RPMI7951 (cell line): ENCODE results near the gene ADSL. TPM values are rescaled to one million over a fixed set of nuclear protein-coding genes. Genes with fewer than 3 reads are reported as not detected.

ENCODE experiments used
- DNase-seq: peaks from one replicate; pipeline ENCODE4 v3.0.0-alpha.2; 2012; ENCODE audit warnings: low read depth
- total RNA-seq: library from RNA; depleted of rRNA; stranded (reverse); fragments of >200 nt; shearing (Covaris generic); gene quantifications from 2 replicates; pipeline ENCODE4 v1.2.3, GENCODE V29; 2014

The ADSL gene
- total RNA-seq, 1 experiment from 2014 or later = 129 TPM

DNA sequence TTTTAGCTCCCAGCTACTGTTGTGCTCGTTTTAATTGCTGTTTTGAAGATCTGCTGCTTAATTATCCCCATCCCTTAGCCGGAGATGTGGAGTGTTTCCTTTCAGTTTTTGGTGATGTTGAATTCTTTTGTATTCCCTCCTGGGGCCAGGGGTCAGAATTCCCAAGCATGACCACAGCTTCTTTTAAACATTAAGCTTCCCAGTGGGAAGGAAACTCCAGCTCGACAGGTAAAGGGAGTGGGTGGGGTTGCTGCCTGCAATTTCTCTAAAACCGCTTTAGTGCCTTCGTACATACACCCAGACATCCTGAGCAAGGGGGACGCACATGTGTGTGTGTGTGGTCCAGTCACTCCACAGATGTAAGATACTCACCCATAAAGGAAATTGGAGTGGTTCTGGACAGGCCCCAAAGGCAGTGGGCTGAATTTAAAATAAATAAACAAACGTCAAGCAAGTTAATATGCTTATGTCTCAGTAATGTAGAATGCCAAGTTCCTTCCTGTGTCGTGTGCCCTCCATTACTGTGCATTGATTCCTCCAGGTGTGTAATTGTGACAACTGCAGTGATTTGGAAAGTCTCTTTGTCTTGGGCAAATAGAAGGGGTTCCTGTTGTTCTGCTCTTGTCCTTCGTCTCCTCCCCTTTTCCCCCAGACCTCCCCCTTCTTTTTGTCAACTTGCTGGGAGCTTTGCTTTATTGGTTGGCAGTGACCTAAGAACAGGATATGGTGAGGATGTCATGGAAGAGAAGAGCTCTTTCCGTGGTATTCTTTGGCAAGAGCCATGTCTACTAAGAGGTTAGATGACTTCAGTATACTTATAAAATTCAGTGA lies 19.2 kb upstream of the ADSL start:
- no peak for DNase-seq

DNA sequence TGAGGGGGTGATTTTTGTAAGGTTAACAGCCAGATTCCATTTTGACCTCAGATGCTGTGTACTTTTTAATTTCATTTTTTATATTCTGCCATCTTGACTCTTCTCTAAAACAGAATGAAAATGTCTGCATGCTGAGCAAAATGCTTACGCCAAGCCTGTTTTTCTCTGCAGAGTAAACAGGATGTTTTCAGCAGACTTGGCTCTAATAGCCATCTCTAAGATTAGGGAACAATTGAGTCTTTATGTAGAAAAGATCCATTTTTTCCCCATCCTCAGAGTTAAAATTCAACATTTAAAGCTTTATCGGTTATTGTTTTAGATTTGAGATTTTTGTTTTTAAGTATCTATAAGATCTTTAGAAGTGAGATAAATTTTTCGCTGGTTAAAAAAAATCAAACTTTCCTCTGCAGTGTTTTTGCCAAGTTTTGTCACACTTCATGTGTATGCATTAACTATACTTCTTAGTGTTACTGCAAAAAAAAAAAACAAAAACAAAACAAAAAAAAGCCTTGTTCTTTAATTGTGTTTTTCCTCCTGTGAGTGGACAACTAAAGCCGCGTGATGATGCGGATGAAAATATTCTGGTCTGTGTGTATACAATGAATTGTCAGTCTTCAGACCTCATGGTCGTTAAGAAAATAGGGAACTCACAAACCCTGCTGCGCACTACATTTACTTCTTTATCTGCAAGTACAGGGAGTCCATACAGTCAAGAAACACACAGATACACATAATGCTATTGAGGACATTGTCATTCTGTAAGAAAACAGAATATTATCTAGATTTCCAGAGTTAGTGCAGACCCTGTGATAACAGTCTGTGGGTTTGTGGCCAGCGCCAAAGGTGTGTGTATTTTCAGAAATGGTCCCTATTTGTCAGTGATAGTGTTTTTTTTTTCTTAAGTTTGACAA lies 17.5 kb upstream of the ADSL start:
- no peak for DNase-seq

DNA sequence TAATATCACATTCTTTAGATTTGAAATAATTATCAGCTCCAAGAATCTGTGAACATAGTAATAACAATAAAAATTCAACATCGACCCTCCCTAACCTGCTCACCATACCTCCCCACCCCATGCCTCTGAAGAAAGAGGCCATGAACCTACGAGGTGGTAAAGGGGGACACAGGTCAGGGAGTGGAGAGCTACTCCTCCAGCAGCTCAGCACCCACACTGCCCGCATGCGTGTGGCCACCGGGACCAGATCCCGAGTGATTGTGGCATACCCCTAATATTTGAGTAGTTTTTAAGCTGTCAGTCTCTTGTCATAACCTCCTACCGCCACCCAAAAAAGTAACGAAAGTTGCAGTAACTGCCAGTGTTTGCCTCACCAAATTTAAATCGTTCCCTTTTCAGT lies 16.8 kb upstream of the ADSL start:
- no peak for DNase-seq

DNA sequence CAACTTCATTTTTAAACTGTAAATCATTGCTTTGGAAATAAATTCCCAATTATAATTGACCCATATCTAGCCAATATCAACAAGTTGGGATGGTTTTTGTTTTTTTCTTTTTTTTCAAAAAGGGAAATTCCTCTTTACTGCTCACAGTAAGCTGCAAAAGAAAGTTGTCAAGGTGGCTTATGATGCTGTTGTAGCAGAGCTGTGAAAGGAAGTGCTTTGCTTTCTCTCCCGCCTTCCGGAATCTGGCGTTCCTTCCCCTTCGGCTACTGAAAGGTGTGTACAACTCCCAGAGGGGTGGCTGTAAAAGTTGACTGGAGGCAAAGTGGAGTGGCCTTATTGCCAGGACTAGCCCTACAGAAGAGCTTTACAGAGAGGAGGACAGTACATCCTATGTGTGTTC lies 16.2 kb upstream of the ADSL start:
- no peak for DNase-seq

- no peak for DNase-seq
Measured at GRCh38 chr22:40330615-40331014, 15.7 kb upstream of the ADSL start.

DNA sequence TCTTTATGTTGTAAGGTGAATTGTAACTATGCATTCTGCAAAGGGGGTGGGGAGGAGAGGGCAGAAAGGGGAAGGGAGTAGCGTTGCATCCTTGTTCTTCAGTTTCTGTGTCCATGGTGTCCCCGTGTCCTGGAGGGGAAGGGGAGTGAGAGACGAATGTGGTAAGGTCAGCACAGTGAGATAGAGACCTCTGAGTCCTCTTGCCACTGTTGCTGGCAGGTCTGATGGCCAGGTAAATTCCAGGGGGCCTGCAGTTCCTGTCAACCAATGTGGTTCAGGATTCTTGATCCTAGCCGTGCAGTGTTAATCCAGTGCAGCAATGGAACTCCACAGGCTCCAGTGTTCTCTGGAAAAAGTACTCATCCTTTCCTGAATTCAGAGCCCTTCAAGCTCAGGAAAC lies 14.6 kb upstream of the ADSL start:
- DNase-seq = no peak

DNA sequence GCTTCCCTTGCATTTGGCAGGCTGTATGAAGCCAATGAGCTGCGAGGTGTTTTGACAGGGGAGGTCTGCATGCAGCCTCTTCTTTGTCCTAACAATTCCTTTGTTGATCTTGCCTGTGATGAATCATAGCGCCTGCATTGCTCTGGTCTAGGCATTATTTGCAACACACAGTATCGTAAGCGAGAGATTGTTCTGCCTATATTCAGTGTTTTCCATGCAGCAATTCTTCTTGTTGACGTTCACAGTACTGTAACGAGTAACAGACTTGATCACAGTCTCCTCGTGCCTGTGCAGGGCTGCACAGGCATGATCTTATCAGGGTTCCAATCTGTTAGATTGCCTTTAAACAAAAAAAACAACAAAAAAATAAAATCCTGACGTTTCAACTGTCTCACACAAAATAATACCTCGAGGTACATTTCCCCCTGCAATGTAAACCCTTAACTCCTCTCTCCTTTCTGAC lies 13.9 kb upstream of the ADSL start:
- DNase-seq = no peak

DNA sequence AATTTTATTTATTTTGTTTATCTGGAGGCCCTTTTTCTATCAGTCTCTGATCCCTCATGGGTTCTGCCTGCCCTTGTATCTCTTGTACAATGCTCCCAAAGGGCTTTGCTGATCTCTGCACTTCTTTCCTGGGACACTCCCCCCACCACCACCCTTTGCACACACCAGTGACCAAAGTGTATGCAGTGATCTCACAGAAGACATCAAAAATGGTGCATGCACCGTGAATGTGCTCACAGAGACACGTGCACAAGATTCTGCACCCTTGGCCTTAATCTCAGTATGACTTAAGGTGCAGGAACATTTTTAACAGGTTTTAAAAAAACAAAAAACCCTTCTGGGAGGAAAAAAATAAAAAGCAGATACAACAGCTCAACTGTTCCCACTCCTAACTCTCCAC lies 12.2 kb upstream of the ADSL start:
- DNase-seq = no peak

DNA sequence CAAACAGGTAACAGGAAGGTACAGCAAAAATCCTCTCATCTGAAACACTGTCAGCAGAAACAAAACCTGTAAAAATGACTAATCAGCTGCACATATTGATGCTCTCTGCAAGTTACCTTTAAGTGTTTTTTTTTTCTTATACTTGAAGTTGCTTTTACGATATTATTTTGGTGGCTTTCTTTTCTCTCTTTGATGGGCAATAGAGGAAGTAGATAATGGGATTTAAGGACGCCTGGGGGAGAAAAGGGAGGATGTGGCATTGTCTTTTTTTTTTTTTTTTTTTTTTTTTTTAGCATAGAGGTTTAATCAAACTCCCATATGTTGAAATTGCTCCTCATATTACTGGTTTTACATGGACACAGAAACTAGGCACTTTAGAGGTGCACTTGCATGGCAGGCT lies 11.4 kb upstream of the ADSL start:
- no peak for DNase-seq

DNA sequence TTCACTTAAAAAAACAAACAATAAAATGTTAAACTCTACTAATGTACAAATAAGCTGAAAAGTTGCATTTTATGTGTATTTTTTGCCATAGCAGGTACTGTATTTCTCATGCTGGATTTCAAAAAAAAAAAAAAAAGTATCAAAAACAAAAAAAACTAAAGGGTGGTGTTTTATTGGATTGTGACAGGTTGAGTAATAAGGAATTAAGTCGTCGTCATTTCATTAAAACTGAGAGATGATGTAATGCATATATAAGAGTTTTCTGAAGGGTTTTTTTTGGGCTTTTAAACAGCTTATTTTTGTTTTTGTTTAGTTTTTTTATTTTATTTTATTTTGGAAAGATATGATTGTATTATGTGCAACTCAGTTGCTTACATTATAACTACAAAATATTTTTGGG lies 10.9 kb upstream of the ADSL start:
- no peak for DNase-seq

GRCh38 chr22:40340044-40340443 lies 6.3 kb upstream of the ADSL start:
- DNase-seq = no peak

GRCh38 chr22:40341604-40342003 lies 4.7 kb upstream of the ADSL start:
- DNase-seq = no peak

- no peak for DNase-seq
Measured at GRCh38 chr22:40342521-40342920, 3.8 kb upstream of the ADSL start.

DNA sequence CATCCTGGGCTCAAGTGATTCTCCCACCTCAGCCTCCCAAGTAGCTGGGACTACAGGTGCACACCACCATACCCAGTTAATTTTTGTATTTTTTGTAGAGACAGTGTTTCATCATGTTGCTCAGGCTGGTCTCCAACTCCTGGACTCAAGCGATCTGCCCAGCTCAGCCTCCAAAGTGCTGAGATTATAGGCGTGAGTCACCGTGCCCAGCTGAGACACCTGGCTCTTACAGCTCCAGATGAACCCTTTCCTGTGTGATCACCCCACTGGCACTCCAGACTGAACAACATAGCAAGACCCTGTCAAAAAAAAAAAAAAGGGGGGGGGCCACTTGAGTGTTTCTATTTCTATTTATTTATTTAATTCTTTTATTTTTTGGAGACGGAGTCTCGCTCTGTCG lies 1.0 kb upstream of the ADSL start:
- DNase-seq = peak; percentile 56

- peak; percentile 37 for DNase-seq
Measured at GRCh38 chr22:40345815-40346184, 500 bp upstream of the ADSL start.

GRCh38 chr22:40347300-40347699 lies 1.0 kb downstream of the ADSL start:
- DNase-seq = no peak

GRCh38 chr22:40348025-40348658 lies 1.8 kb downstream of the ADSL start:
- DNase-seq = peak; percentile 51

- DNase-seq = no peak
Measured at GRCh38 chr22:40352763-40353162, 6.5 kb downstream of the ADSL start.

GRCh38 chr22:40361100-40361499 lies 14.8 kb downstream of the ADSL start:
- DNase-seq = no peak

DNA sequence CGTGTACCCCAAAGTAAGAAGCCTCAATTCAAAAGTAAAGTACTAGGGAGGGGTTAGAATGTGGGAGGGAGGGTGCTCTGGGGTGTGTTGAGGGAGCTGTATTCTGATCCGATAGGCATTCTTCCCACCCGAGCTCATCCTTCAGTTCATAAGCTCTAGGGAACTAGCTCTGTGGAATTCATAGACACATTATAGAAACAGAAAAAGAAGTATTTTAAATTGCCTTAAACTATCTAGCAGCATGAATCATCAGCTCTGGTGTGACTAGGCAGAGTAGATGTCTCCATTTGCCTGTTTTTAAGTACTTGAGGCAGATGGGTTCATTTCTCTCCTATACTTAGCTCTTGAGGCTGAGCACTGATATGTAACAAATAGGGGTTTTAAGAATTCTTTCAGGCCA lies 16.8 kb downstream of the ADSL start:
- DNase-seq = no peak

GRCh38 chr22:40364431-40364830 lies 18.1 kb downstream of the ADSL start:
- DNase-seq = no peak

GRCh38 chr22:40366068-40366467 lies 19.8 kb downstream of the ADSL start:
- no peak for DNase-seq
